GM23338 (cell line): ENCODE results near the gene SLC44A4. TPM values are rescaled to one million over a fixed set of nuclear protein-coding genes. Genes with fewer than 3 reads are reported as not detected.
"Not testable (repeated sequence)": the region's sequence is repeated elsewhere in the genome, so short reads cannot be mapped to it uniquely, and the experiment has no call there.

ENCODE experiments used
- ATAC-seq: fragments of 200-7000 bp; cut with Tn5 transposase; 3 replicates; pipeline ENCODE4 v1.9.1; 2020
- DNase-seq: peaks from one replicate; pipeline ENCODE4 v3.0.0-alpha.2; 2015; ENCODE audit warnings: low spot score
- H2AFZ ChIP-seq: fragments of 200-600 bp; sonication (generic); 2 replicates; pipeline ENCODE4 v1.8.0; 2016; ENCODE audit warnings: antibody characterized with exemption, mild to moderate bottlenecking, moderate library complexity
- H3F3A ChIP-seq: fragments of 200-600 bp; sonication (generic); replicated peaks from 2 replicates; pipeline ENCODE4 v1.8.0; 2017; ENCODE audit warnings: antibody characterized with exemption, mixed run types, low read depth
- H3K27ac ChIP-seq: fragments of 200-600 bp; sonication (generic); 2 replicates; pipeline ENCODE4 v1.6.1; 2016; ENCODE audit warnings: low read depth
- H3K27me3 ChIP-seq: fragments of 200-600 bp; sonication (generic); 2 replicates; pipeline ENCODE4 v1.8.0; 2016; ENCODE audit warnings: mild to moderate bottlenecking, mixed run types, moderate library complexity; ENCODE audit not compliant: insufficient read depth
- H3K36me3 ChIP-seq: fragments of 200-600 bp; sonication (generic); 2 replicates; pipeline ENCODE4 v1.8.0; 2016; ENCODE audit warnings: mild to moderate bottlenecking; ENCODE audit not compliant: insufficient read depth
- H3K4me1 ChIP-seq: fragments of 200-600 bp; sonication (generic); 2 replicates; pipeline ENCODE4 v1.8.0; 2016; ENCODE audit warnings: mild to moderate bottlenecking, moderate library complexity; ENCODE audit not compliant: insufficient read depth
- H3K4me2 ChIP-seq: fragments of 200-600 bp; sonication (generic); 2 replicates; pipeline ENCODE4 v1.7.1; 2017; ENCODE audit warnings: mixed run types
- H3K4me3 ChIP-seq: fragments of 200-600 bp; sonication (generic); 2 replicates; pipeline ENCODE4 v1.6.1; 2016; ENCODE audit warnings: mixed run types
- H3K79me2 ChIP-seq: fragments of 200-600 bp; sonication (generic); replicated peaks from 2 replicates; pipeline ENCODE4 v1.8.0; 2017; ENCODE audit warnings: mild to moderate bottlenecking; ENCODE audit not compliant: insufficient read depth
- H3K9me2 ChIP-seq: fragments of 200-600 bp; sonication (generic); 2 replicates; pipeline ENCODE4 v1.8.0; 2017; ENCODE audit not compliant: insufficient read depth
- H4K20me1 ChIP-seq: fragments of 200-600 bp; sonication (generic); replicated peaks from 2 replicates; pipeline ENCODE4 v1.8.0; 2017; ENCODE audit warnings: mild to moderate bottlenecking; ENCODE audit not compliant: insufficient read depth
- H3K27ac Mint-ChIP-seq: 2 replicates; pipeline ENCODE4 v1.8.0; 2020; ENCODE audit warnings: inconsistent platforms, mild to moderate bottlenecking, moderate library complexity, mixed read lengths
- H3K27me3 Mint-ChIP-seq: 3 replicates; pipeline ENCODE4 v1.8.0; 2022; ENCODE audit warnings: low read depth, mild to moderate bottlenecking, moderate library complexity, mixed read lengths, inconsistent platforms; ENCODE audit not compliant: insufficient read depth, poor library complexity
- H3K36me3 Mint-ChIP-seq: 3 replicates; pipeline ENCODE4 v1.8.0; 2021; ENCODE audit warnings: low read depth, mild to moderate bottlenecking, inconsistent platforms, moderate library complexity, mixed read lengths
- H3K4me1 Mint-ChIP-seq: 3 replicates; pipeline ENCODE4 v1.8.0; 2020; ENCODE audit warnings: mild to moderate bottlenecking, inconsistent platforms, mixed read lengths
- H3K4me3 Mint-ChIP-seq: 3 replicates; pipeline ENCODE4 v1.8.0; 2021; ENCODE audit warnings: moderate library complexity, mild to moderate bottlenecking, inconsistent platforms, mixed read lengths
- H3K9me3 Mint-ChIP-seq: 3 replicates; pipeline ENCODE4 v1.8.0; 2020; ENCODE audit warnings: moderate library complexity, mild to moderate bottlenecking, inconsistent platforms, mixed read lengths
- EZH2phosphoT487 ChIP-seq: fragments of 200-600 bp; sonication (generic); IDR thresholded peaks from one replicate; pipeline ENCODE4 v1.8.1; 2018; ENCODE audit warnings: antibody characterized with exemption; ENCODE audit not compliant: unreplicated experiment
- JUNB ChIP-seq: IDR thresholded peaks from one replicate; pipeline ENCODE4 v1.6.1; 2016; ENCODE audit warnings: antibody characterized with exemption; ENCODE audit not compliant: unreplicated experiment
- POLR2AphosphoS5 ChIP-seq: IDR thresholded peaks from 2 replicates; pipeline ENCODE4 v1.6.1; 2016; ENCODE audit warnings: antibody characterized with exemption, low read depth
- polyA plus RNA-seq: library from polyadenylated mRNA; unstranded; fragments of >200 nt; fragmentation: Nextera tagmentation; extraction: Ambion mirVana; gene quantifications from 2 replicates; pipeline ENCODE4 v1.2.1, GENCODE V29; 2016
- total RNA-seq: library from RNA; depleted of rRNA; stranded (reverse); fragments of >200 nt; shearing (Covaris generic); gene quantifications from 2 replicates; pipeline ENCODE4 v1.2.3, GENCODE V29; 2014
- TF ChIP-seq, protein P1 (sequence below): fragments of 250-450 bp; sonication (Bioruptor Pico); IDR thresholded peaks from 2 replicates; pipeline ENCODE4 v1.5.0; 2020; ENCODE audit warnings: mild to moderate bottlenecking, moderate library complexity
- TF ChIP-seq, protein P2 (sequence below), 2 experiments: fragments of 200-600 bp in 1 of 2; sonication (generic) in 1 of 2; conservative IDR thresholded peaks; 2 replicates each; pipeline versions ENCODE4 v1.5.1 to v1.6.1; 2016 to 2017; ENCODE audit warnings: antibody characterized with exemption in 2 of 2, low read depth in 2 of 2, mild to moderate bottlenecking in 2 of 2, moderate library complexity in 1 of 2

Gene SLC44A4
- total and polyA plus RNA-seq, 2 experiments from 2014 or later, result 1.1 to 3.7 TPM

DNA sequence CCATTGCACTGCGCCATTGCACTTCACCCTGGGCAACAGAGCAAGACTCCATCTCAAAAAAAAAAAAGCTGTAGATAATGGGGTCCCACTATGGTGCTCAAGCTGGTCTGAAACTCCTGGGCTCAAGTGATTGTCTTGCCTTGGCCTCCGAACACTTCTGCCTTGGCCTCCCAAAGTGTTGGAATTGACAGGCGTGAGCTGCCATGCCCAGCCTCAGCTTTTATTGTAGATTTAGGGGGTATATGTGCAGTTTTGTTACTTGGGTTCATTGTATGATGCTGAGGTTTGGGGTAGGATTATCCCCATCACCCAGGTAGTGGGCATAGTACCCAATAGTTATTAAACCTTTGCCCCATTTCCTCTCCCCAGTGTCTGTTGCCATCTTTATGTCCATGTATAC, 39.8 kb downstream of the SLC44A4 start (continued):
- TF ChIP-seq, protein P1, sequence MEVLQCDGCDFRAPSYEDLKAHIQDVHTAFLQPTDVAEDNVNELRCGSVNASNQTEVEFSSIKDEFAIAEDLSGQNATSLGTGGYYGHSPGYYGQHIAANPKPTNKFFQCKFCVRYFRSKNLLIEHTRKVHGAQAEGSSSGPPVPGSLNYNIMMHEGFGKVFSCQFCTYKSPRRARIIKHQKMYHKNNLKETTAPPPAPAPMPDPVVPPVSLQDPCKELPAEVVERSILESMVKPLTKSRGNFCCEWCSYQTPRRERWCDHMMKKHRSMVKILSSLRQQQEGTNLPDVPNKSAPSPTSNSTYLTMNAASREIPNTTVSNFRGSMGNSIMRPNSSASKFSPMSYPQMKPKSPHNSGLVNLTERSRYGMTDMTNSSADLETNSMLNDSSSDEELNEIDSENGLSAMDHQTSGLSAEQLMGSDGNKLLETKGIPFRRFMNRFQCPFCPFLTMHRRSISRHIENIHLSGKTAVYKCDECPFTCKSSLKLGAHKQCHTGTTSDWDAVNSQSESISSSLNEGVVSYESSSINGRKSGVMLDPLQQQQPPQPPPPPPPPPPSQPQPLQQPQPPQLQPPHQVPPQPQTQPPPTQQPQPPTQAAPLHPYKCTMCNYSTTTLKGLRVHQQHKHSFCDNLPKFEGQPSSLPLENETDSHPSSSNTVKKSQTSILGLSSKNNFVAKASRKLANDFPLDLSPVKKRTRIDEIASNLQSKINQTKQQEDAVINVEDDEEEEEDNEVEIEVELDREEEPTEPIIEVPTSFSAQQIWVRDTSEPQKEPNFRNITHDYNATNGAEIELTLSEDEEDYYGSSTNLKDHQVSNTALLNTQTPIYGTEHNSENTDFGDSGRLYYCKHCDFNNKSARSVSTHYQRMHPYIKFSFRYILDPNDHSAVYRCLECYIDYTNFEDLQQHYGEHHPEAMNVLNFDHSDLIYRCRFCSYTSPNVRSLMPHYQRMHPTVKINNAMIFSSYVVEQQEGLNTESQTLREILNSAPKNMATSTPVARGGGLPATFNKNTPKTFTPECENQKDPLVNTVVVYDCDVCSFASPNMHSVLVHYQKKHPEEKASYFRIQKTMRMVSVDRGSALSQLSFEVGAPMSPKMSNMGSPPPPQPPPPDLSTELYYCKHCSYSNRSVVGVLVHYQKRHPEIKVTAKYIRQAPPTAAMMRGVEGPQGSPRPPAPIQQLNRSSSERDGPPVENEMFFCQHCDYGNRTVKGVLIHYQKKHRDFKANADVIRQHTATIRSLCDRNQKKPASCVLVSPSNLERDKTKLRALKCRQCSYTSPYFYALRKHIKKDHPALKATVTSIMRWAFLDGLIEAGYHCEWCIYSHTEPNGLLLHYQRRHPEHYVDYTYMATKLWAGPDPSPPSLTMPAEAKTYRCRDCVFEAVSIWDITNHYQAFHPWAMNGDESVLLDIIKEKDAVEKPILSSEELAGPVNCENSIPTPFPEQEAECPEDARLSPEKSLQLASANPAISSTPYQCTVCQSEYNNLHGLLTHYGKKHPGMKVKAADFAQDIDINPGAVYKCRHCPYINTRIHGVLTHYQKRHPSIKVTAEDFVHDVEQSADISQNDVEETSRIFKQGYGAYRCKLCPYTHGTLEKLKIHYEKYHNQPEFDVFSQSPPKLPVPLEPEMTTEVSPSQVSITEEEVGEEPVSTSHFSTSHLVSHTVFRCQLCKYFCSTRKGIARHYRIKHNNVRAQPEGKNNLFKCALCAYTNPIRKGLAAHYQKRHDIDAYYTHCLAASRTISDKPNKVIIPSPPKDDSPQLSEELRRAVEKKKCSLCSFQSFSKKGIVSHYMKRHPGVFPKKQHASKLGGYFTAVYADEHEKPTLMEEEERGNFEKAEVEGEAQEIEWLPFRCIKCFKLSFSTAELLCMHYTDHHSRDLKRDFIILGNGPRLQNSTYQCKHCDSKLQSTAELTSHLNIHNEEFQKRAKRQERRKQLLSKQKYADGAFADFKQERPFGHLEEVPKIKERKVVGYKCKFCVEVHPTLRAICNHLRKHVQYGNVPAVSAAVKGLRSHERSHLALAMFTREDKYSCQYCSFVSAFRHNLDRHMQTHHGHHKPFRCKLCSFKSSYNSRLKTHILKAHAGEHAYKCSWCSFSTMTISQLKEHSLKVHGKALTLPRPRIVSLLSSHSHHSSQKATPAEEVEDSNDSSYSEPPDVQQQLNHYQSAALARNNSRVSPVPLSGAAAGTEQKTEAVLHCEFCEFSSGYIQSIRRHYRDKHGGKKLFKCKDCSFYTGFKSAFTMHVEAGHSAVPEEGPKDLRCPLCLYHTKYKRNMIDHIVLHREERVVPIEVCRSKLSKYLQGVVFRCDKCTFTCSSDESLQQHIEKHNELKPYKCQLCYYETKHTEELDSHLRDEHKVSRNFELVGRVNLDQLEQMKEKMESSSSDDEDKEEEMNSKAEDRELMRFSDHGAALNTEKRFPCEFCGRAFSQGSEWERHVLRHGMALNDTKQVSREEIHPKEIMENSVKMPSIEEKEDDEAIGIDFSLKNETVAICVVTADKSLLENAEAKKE, result no peak
- TF ChIP-seq, protein P2, sequence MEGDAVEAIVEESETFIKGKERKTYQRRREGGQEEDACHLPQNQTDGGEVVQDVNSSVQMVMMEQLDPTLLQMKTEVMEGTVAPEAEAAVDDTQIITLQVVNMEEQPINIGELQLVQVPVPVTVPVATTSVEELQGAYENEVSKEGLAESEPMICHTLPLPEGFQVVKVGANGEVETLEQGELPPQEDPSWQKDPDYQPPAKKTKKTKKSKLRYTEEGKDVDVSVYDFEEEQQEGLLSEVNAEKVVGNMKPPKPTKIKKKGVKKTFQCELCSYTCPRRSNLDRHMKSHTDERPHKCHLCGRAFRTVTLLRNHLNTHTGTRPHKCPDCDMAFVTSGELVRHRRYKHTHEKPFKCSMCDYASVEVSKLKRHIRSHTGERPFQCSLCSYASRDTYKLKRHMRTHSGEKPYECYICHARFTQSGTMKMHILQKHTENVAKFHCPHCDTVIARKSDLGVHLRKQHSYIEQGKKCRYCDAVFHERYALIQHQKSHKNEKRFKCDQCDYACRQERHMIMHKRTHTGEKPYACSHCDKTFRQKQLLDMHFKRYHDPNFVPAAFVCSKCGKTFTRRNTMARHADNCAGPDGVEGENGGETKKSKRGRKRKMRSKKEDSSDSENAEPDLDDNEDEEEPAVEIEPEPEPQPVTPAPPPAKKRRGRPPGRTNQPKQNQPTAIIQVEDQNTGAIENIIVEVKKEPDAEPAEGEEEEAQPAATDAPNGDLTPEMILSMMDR (conservative IDR thresholded peaks at IDR 0.05; ENCODE audit: low read depth in 2 of 2), result no peak
- TF ChIP-seq EZH2phosphoT487 (no peak), JUNB (no peak)

DNA sequence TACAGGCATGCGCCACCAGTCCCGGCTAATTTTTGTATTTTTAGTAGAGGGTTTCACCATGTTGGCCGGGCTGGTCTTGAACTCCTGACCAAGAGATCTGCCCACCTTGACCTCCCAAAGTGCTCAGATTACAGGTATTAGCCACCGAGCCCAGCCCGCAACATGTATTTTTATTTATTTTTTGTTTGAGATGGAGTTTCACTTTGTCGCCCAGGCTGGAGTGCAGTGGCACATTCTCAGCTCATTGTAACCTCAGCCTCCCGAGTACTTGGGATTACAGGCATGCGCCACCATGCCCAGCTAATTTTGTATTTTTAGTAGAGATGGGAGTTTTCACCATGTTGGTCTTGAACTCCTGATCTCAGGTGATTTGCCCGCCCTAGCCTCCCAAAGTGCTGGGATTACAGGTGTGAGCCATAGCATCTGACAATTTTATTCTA, 40.7 kb downstream of the SLC44A4 start:
- H3K4me3 ChIP-seq, result peak overlapping the region; percentile 84
- Mint-ChIP-seq H3K27me3 (peaks cover 24% of the 10 kb centered on the region), H3K4me1 (peaks cover 26% of the 10 kb centered on the region), H3K4me3 (peak overlapping the region; percentile 97), H3K36me3 (peaks cover 70% of the 10 kb centered on the region)
- DNase-seq, H3K27me3 ChIP-seq, ATAC-seq, H3K9me2 ChIP-seq, H3K27ac Mint-ChIP-seq, H3K9me3 Mint-ChIP-seq, H2AFZ ChIP-seq: not testable (repeated sequence)
- peaks cover 21% of the 10 kb centered on the region for H3K4me1 ChIP-seq
- 0 out of 2 replicates have a peak, but pooled peaks have one; percentile 8 for TF ChIP-seq POLR2AphosphoS5
- H3F3A ChIP-seq, result peaks cover 73% of the 10 kb centered on the region
- H3K79me2 ChIP-seq, result peaks cover 43% of the 10 kb centered on the region
- peak overlapping the region; percentile 83 for H3K27ac ChIP-seq
- peaks cover 50% of the 10 kb centered on the region for H3K36me3 ChIP-seq
- H4K20me1 ChIP-seq, result peaks cover 40% of the 10 kb centered on the region
- peak overlapping the region; percentile 99 for H3K4me2 ChIP-seq
